Measurements from ENCODE around the gene MYO18A. TPM values are rescaled to one million over a fixed set of nuclear protein-coding genes. Genes with fewer than 3 reads are reported as not detected.

MYO18A gene
- total RNA-seq, 3 donors from 2014 or later (not counting 1 experiment from before 2014, with no cell fraction given), result 110 to 117 (median 115) TPM

DNA sequence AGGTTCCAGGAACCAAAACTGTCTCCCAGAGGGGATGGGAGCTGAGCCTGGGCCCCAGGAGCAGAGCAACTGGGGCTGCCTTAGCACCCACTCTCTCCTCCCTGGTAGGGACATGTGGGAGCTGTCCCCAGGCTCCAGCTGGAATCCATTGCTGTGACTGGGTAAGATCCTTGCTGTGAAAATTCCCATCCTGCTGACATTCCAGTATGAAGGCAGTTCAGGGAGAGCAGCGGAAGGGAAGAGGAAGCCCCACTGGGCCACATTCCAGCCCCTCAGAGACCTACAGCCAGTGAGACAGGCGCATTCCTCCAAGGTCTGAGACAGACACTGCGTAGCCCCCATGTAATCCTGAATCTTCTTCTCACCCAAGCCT is 24.2 kb downstream of the MYO18A start:
- Histone ChIP-seq H3K4me1 (ENCODE audit: control insufficient read depth, insufficient read depth, low read length) (peaks cover 31% of the 10 kb centered on the region), H3K36me3 (ENCODE audit: control insufficient read depth, insufficient read depth, low read length) (no peaks in the 10 kb centered on the region), H3K4me3 (ENCODE audit: low read length) (no peak overlapping the region), H3K27ac (ENCODE audit: low read length) (no peak overlapping the region), H3K9me3 (ENCODE audit: control insufficient read depth, insufficient read depth, low read length) (no peaks in the 10 kb centered on the region), H3K27me3 (ENCODE audit: control insufficient read depth, insufficient read depth, low read length) (no peaks in the 10 kb centered on the region)
- intact Hi-C loops (cut with micrococcal nuclease), result no loop called here
- Mint-ChIP-seq H3K36me3 (no peaks in the 10 kb centered on the region), H3K9me3 (no peaks in the 10 kb centered on the region), H3K4me1 (peaks cover 11 to 28% of the 10 kb centered on the region in 2 donors), H3K4me3 (no peak overlapping the region), H3K27me3 (ENCODE audit: low read depth in 2 of 2) (no peaks in the 10 kb centered on the region), H3K27ac (peak overlapping the region in 1 of 2 donors; percentile 90)
- no peak for DNase-seq
- no peak for ATAC-seq
- TF ChIP-seq, protein P1, sequence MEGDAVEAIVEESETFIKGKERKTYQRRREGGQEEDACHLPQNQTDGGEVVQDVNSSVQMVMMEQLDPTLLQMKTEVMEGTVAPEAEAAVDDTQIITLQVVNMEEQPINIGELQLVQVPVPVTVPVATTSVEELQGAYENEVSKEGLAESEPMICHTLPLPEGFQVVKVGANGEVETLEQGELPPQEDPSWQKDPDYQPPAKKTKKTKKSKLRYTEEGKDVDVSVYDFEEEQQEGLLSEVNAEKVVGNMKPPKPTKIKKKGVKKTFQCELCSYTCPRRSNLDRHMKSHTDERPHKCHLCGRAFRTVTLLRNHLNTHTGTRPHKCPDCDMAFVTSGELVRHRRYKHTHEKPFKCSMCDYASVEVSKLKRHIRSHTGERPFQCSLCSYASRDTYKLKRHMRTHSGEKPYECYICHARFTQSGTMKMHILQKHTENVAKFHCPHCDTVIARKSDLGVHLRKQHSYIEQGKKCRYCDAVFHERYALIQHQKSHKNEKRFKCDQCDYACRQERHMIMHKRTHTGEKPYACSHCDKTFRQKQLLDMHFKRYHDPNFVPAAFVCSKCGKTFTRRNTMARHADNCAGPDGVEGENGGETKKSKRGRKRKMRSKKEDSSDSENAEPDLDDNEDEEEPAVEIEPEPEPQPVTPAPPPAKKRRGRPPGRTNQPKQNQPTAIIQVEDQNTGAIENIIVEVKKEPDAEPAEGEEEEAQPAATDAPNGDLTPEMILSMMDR (IDR thresholded peaks at IDR 0.05), result no peak
- WGBS (ENCODE audit: insufficient coverage), result 69% methylated on average over 3 of the region's 3 CpGs

DNA sequence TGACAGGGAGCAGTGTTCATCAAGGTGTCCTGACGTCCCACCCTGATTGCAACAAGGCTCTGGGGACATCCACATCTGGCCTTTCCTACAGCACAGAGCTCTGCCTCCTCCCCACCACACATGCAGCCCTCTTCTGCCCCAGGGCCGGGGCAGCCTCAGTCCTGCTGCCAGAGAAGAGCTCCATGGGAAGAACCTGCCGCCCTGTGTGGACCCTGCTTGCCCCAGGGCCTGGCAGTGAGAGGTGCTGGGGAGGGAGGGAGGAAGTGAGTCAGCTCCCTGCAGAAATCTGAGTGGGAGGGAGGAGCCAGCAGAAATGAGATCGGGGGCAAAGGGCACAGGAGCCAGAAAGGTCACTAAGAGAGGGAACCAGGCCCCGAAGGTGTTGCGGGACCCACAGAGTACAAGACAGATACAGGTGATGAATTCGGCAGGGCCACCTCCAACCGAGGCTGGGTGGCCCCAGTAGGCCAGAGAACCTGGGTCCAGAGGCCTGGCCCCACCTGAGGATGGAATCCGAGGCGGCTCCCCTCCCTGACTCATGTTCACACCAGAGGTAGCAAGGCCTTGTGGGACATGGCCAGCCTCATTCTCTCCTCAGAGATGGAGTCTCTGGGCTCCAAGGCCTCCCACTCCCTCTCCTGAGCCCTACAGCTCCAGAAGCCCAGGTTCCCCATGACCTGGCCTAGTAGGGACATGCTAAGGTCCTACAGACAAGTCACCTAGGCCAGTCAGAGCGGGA is 24.8 kb downstream of the MYO18A start:
- H3K9me3 Mint-ChIP-seq, result no peaks in the 10 kb centered on the region
- TF ChIP-seq, protein P1 (IDR thresholded peaks at IDR 0.05), result no peak
- Histone ChIP-seq H3K27ac (ENCODE audit: low read length) (peak overlapping the region; percentile 17), H3K9me3 (ENCODE audit: control insufficient read depth, insufficient read depth, low read length) (no peaks in the 10 kb centered on the region), H3K27me3 (ENCODE audit: control insufficient read depth, insufficient read depth, low read length) (no peaks in the 10 kb centered on the region), H3K36me3 (ENCODE audit: control insufficient read depth, insufficient read depth, low read length) (no peaks in the 10 kb centered on the region), H3K4me1 (ENCODE audit: control insufficient read depth, insufficient read depth, low read length) (peaks cover 31% of the 10 kb centered on the region), H3K4me3 (ENCODE audit: low read length) (no peak overlapping the region)
- intact Hi-C loops (cut with micrococcal nuclease), result no loop called here
- ATAC-seq, result peak; percentile 82 to 96 (median 86)
- H3K4me1 Mint-ChIP-seq, result peaks cover 11 to 28% of the 10 kb centered on the region in 2 donors
- DNase-seq, result peak in 1 of 2 donors; percentile 57
- WGBS (ENCODE audit: insufficient coverage), result 55% methylated on average over 11 of the region's 11 CpGs
- peak overlapping the region; percentile 26 to 90 for H3K27ac Mint-ChIP-seq
- no peak overlapping the region for H3K4me3 Mint-ChIP-seq
- no peaks in the 10 kb centered on the region for H3K36me3 Mint-ChIP-seq
- no peaks in the 10 kb centered on the region for H3K27me3 Mint-ChIP-seq (ENCODE audit: low read depth in 2 of 2)

DNA sequence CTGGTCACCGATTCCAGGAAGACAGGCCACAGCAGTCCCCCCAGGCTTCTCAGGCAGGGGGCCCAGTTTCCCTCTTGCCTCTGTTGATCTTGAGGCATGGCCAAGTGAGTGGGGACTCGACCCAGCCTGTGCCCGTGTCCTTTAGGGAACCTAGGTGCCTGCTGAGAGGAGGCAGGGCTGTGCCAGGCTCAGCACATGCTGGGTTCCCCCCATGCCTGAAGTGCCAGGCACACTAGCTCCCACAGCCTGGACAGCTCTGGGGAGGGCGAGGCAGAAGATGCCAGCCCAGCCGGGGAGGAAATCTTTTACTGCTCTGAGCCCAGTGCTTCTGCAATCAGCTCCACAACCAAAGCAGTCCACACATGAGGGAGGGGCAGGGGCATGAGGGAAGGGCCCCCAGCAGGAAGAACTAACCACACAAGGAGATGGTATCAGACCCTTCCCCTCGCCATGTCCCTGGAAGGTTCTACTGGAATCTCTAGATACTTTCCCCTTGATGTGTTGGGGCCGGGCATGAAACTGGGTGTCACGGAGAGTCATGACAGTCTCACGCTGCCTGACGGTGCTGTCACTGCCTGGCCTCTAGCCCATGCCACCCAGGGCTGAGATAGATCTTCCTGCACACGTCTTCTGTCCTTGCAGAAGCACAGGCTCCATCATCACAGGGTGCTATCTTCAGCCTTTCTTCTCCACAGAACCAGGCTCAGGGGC is 25.5 kb downstream of the MYO18A start:
- H3K4me1 Mint-ChIP-seq, result peaks cover 14 to 32% of the 10 kb centered on the region in 2 donors
- H3K9me3 ChIP-seq (ENCODE audit: control insufficient read depth, insufficient read depth, low read length), result no peaks in the 10 kb centered on the region
- no peaks in the 10 kb centered on the region for H3K27me3 ChIP-seq (ENCODE audit: control insufficient read depth, insufficient read depth, low read length)
- no peaks in the 10 kb centered on the region for H3K27me3 Mint-ChIP-seq (ENCODE audit: low read depth in 2 of 2)
- H3K4me3 ChIP-seq (ENCODE audit: low read length), result no peak overlapping the region
- H3K4me3 Mint-ChIP-seq, result no peak overlapping the region
- no peaks in the 10 kb centered on the region for H3K36me3 Mint-ChIP-seq
- intact Hi-C loops (cut with micrococcal nuclease), result no loop called here
- peak overlapping the region; percentile 26 to 90 for H3K27ac Mint-ChIP-seq
- 51% methylated on average over 11 of the region's 11 CpGs for WGBS (ENCODE audit: insufficient coverage)
- no peaks in the 10 kb centered on the region for H3K9me3 Mint-ChIP-seq
- H3K27ac ChIP-seq (ENCODE audit: low read length), result peak overlapping the region; percentile 17
- H3K36me3 ChIP-seq (ENCODE audit: control insufficient read depth, insufficient read depth, low read length), result no peaks in the 10 kb centered on the region
- ATAC-seq (peak; percentile 45 to 61 (median 48)), DNase-seq (peak in 1 of 2 donors; percentile 34)
- H3K4me1 ChIP-seq (ENCODE audit: control insufficient read depth, insufficient read depth, low read length), result peaks cover 31% of the 10 kb centered on the region
- TF ChIP-seq, protein P1 (IDR thresholded peaks at IDR 0.05), result no peak

Data from natural killer cell (primary cell).